Hepatocyte (in vitro differentiated cells): ENCODE results near the gene TRPM3. TPM values are rescaled to one million over a fixed set of nuclear protein-coding genes. Genes with fewer than 3 reads are reported as not detected.

Experiments used
- DNase-seq: peaks from one replicate; pipeline ENCODE4 v3.0.0-alpha.2; 2016; ENCODE audit warnings: low spot score
- H2AFZ ChIP-seq: fragments of 200-600 bp; sonication (generic); 2 replicates; pipeline ENCODE4 v1.6.0; 2016; ENCODE audit warnings: antibody characterized with exemption, mild to moderate bottlenecking
- H3K27ac ChIP-seq: fragments of 200-600 bp; sonication (generic); 2 replicates; pipeline ENCODE4 v1.5.1; 2016; ENCODE audit warnings: mild to moderate bottlenecking
- H3K27me3 ChIP-seq: fragments of 200-600 bp; sonication (generic); 2 replicates; pipeline ENCODE4 v1.6.1; 2016
- H3K36me3 ChIP-seq: fragments of 200-600 bp; sonication (generic); replicated peaks from 2 replicates; pipeline ENCODE4 v1.5.1; 2016; ENCODE audit warnings: low read depth; ENCODE audit not compliant: insufficient read depth
- H3K4me1 ChIP-seq: fragments of 200-600 bp; sonication (generic); 2 replicates; pipeline ENCODE4 v1.5.1; 2016; ENCODE audit warnings: mild to moderate bottlenecking, moderate library complexity; ENCODE audit not compliant: insufficient read depth
- H3K4me2 ChIP-seq: fragments of 200-600 bp; sonication (generic); 2 replicates; pipeline ENCODE4 v1.6.0; 2016
- H3K4me3 ChIP-seq: fragments of 200-600 bp; sonication (generic); 2 replicates; pipeline ENCODE4 v1.5.1; 2016; ENCODE audit warnings: mild to moderate bottlenecking
- H3K79me2 ChIP-seq: fragments of 200-600 bp; sonication (generic); 2 replicates; pipeline ENCODE4 v1.6.0; 2017; ENCODE audit warnings: mild to moderate bottlenecking
- H3K9me2 ChIP-seq: fragments of 200-600 bp; sonication (generic); replicated peaks from 2 replicates; pipeline ENCODE4 v1.6.0; 2017; ENCODE audit warnings: mild to moderate bottlenecking; ENCODE audit not compliant: insufficient read depth
- H3K9me3 ChIP-seq: fragments of 200-600 bp; sonication (generic); 2 replicates; pipeline ENCODE4 v1.5.1; 2016; ENCODE audit warnings: low read depth, mild to moderate bottlenecking
- H4K20me1 ChIP-seq: fragments of 200-600 bp; sonication (generic); 2 replicates; pipeline ENCODE4 v1.6.0; 2016; ENCODE audit warnings: mild to moderate bottlenecking; ENCODE audit not compliant: insufficient read depth, poor library complexity, severe bottlenecking
- CTCF ChIP-seq: fragments of 200-600 bp; sonication (generic); IDR thresholded peaks from 2 replicates; pipeline ENCODE4 v1.5.1; 2016; ENCODE audit warnings: antibody characterized with exemption, mild to moderate bottlenecking; ENCODE audit not compliant: poor library complexity
- EZH2 ChIP-seq: fragments of 200-600 bp; sonication (generic); IDR thresholded peaks from 2 replicates; pipeline ENCODE4 v1.6.1; 2016; ENCODE audit warnings: antibody characterized with exemption, mild to moderate bottlenecking, borderline replicate concordance
- EZH2phosphoT487 ChIP-seq: fragments of 200-600 bp; sonication (generic); IDR thresholded peaks from one replicate; pipeline ENCODE4 v1.6.1; 2018; ENCODE audit warnings: antibody characterized with exemption, mild to moderate bottlenecking, low read depth, moderate library complexity; ENCODE audit not compliant: unreplicated experiment, severe bottlenecking
- WGBS: methylation state at CpG from one replicate; pipeline ENCODE4 v1.1.6; 2016; ENCODE audit warnings: low lambda C conversion rate; ENCODE audit errors: missing lambda C conversion rate; 5-methylcytosine and 5-hydroxymethylcytosine counted together
- polyA plus RNA-seq: library from polyadenylated mRNA; unstranded; fragments of >200 nt; fragmentation: Nextera tagmentation; extraction: Ambion mirVana; gene quantifications from 2 replicates; pipeline ENCODE4 v1.2.1, GENCODE V29; 2016
- total RNA-seq: library from RNA; depleted of rRNA; stranded (reverse); fragments of >200 nt; gene quantifications from 2 replicates; pipeline ENCODE4 v1.2.3, GENCODE V29; 2014

The TRPM3 gene
- total and polyA plus RNA-seq, 2 experiments from 2014 or later = 0.60 to 0.68 TPM

- H3K79me2 ChIP-seq = no peaks in the 10 kb centered on the region
- TF ChIP-seq EZH2 (no peak), EZH2phosphoT487 (no peak), CTCF (no peak)
- H3K4me2 ChIP-seq = no peak overlapping the region
- 97% methylated on average over 2 of the region's 2 CpGs for WGBS
- no peaks in the 10 kb centered on the region for H3K27me3 ChIP-seq
- no peaks in the 10 kb centered on the region for H3K9me2 ChIP-seq
- H4K20me1 ChIP-seq = no peaks in the 10 kb centered on the region
- no peak overlapping the region for H3K27ac ChIP-seq
- H3K4me3 ChIP-seq = no peak overlapping the region
- no peak for DNase-seq
- H3K9me3 ChIP-seq = no peaks in the 10 kb centered on the region
- no peaks in the 10 kb centered on the region for H3K36me3 ChIP-seq
- no peak overlapping the region for H2AFZ ChIP-seq
- no peaks in the 10 kb centered on the region for H3K4me1 ChIP-seq
These were observed 625.2 kb downstream of the TRPM3 start for GRCh38 chr9:70496244-70496643.

- no peaks in the 10 kb centered on the region for H3K9me3 ChIP-seq
- H3K79me2 ChIP-seq = no peaks in the 10 kb centered on the region
- no peak overlapping the region for H3K4me2 ChIP-seq
- no peaks in the 10 kb centered on the region for H3K9me2 ChIP-seq
- TF ChIP-seq CTCF = no peak
- no peak for TF ChIP-seq EZH2phosphoT487
- TF ChIP-seq EZH2 = no peak
- no peaks in the 10 kb centered on the region for H3K36me3 ChIP-seq
- no peaks in the 10 kb centered on the region for H4K20me1 ChIP-seq
- no peak for DNase-seq
- H3K4me3 ChIP-seq = no peak overlapping the region
- H3K27me3 ChIP-seq = no peaks in the 10 kb centered on the region
- no peaks in the 10 kb centered on the region for H3K4me1 ChIP-seq
- H2AFZ ChIP-seq = no peak overlapping the region
- WGBS = 95% methylated on average over 6 of the region's 6 CpGs
- no peak overlapping the region for H3K27ac ChIP-seq
These were observed 625.9 kb downstream of the TRPM3 start for GRCh38 chr9:70495514-70495913.

GRCh38 chr9:70494221-70494620, 627.2 kb downstream of the TRPM3 start:
- Histone ChIP-seq H3K27me3 (no peaks in the 10 kb centered on the region), H3K4me3 (no peak overlapping the region), H3K27ac (no peak overlapping the region), H3K79me2 (no peaks in the 10 kb centered on the region), H3K36me3 (no peaks in the 10 kb centered on the region), H4K20me1 (no peaks in the 10 kb centered on the region), H2AFZ (no peak overlapping the region), H3K9me3 (no peaks in the 10 kb centered on the region), H3K4me1 (no peaks in the 10 kb centered on the region), H3K9me2 (no peaks in the 10 kb centered on the region), H3K4me2 (no peak overlapping the region)
- DNase-seq = no peak
- TF ChIP-seq CTCF (no peak), EZH2 (no peak), EZH2phosphoT487 (no peak)
- 86% methylated on average over 5 of the region's 5 CpGs for WGBS

GRCh38 chr9:70493029-70493428, 628.4 kb downstream of the TRPM3 start:
- TF ChIP-seq EZH2 (no peak), CTCF (no peak), EZH2phosphoT487 (no peak)
- Histone ChIP-seq H3K9me2 (no peaks in the 10 kb centered on the region), H4K20me1 (no peaks in the 10 kb centered on the region), H3K79me2 (no peaks in the 10 kb centered on the region), H3K4me2 (no peak overlapping the region), H3K27ac (no peak overlapping the region), H3K36me3 (no peaks in the 10 kb centered on the region), H3K9me3 (no peaks in the 10 kb centered on the region), H2AFZ (no peak overlapping the region), H3K27me3 (no peaks in the 10 kb centered on the region), H3K4me1 (no peaks in the 10 kb centered on the region), H3K4me3 (no peak overlapping the region)
- no peak for DNase-seq
- WGBS = 87% methylated on average over 9 of the region's 9 CpGs
